ENCODE measurements around the gene HINT3.
"Not testable (repeated sequence)": the region's sequence is repeated elsewhere in the genome, so short reads cannot be mapped to it uniquely, and the experiment has no call there.

The HINT3 gene

DNA sequence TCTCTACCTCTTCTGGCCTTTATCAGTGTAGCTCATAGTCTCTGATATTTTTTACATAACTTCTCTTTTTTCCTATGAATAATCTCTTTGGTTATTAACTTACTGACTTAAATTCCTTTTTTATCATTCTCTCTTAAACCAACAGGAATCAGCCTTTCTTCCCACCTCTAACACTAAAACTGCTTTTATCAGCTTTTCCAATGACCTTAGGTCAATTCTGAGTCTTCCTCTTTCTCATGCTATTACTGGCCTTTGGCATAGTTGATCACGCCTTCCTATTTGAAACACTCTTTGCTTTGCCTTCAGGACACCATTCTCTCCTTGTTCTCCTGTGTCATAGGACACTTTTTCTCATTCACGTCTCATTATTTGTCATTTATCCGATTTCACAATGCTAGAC lies 8.1 kb upstream of the HINT3 start:
- no peak overlapping the region for H3K4me2 ChIP-seq
- H3K27ac ChIP-seq = no peak overlapping the region
- TF ChIP-seq Cebpa-rat (IDR thresholded peaks at IDR 0.05) = no peak
- no peaks in the 10 kb centered on the region for H3K27me3 ChIP-seq
- no peaks in the 10 kb centered on the region for H4K20me1 ChIP-seq
- H3K9ac ChIP-seq = no peak overlapping the region
- no peaks in the 10 kb centered on the region for H3K4me1 ChIP-seq
- no peaks in the 10 kb centered on the region for H3K36me3 ChIP-seq
- H3K9me3 ChIP-seq = 0 out of 2 replicates have a peak, but pooled peaks cover 6% of the 10 kb centered on the region
- no peak overlapping the region for H3K4me3 ChIP-seq

DNA sequence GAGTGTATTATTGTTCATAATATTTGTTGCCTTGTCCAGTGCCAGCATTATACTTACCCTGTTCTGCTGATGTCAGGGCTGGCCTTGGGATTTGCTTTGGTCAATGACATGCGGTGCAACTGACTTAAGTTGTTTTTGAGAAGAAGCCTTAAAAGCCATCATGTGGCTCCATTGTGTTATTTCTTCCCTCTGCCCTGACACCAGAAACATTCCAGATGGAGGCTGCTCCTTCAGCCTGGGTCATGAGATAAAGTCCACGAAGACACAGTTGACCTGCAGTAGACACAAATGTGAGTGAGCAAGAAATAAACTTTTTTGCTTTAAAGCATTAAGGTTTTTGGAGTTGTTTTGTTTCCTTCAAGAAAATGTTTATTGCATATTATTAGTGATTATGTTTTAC lies 7.5 kb upstream of the HINT3 start:
- no peak overlapping the region for H3K27ac ChIP-seq
- TF ChIP-seq Cebpa-rat (IDR thresholded peaks at IDR 0.05) = no peak
- H3K27me3 ChIP-seq = no peaks in the 10 kb centered on the region
- 0 out of 2 replicates have a peak, but pooled peaks cover 6% of the 10 kb centered on the region for H3K9me3 ChIP-seq
- no peak overlapping the region for H3K4me3 ChIP-seq
- no peak overlapping the region for H3K9ac ChIP-seq
- no peak overlapping the region for H3K4me2 ChIP-seq
- no peaks in the 10 kb centered on the region for H3K4me1 ChIP-seq
- no peaks in the 10 kb centered on the region for H3K36me3 ChIP-seq
- H4K20me1 ChIP-seq = no peaks in the 10 kb centered on the region

- Histone ChIP-seq H3K9me3 (0 out of 2 replicates have a peak, but pooled peaks cover 6% of the 10 kb centered on the region), H3K4me3 (no peak overlapping the region), H3K9ac (no peak overlapping the region), H4K20me1 (no peaks in the 10 kb centered on the region), H3K27me3 (no peaks in the 10 kb centered on the region), H3K4me2 (no peak overlapping the region), H3K4me1 (no peaks in the 10 kb centered on the region), H3K27ac (no peak overlapping the region), H3K36me3 (no peaks in the 10 kb centered on the region)
- no peak for TF ChIP-seq Cebpa-rat (IDR thresholded peaks at IDR 0.05)
Measured at GRCh38 chr6:125950293-125950692, 6.3 kb upstream of the HINT3 start.

DNA sequence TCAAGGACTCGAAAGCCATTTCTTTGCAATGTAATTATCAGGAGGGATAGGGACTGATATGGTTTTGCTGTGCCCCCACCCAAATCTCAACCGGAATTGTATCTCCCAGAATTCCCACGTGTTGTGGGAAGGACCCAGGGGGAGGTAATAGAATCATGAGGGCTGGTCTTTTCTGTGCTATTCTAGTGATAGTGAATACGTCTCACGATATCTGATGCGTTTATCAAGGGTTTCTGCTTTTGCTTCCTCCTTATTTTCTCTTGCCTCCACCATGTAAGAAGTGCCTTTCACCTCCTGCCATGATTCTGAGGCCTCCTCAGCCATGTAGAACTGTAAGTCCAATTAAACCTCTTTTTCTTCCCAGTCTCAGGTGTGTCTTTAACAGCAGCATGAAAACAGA lies 5.9 kb upstream of the HINT3 start:
- not testable (repeated sequence) for H3K4me3 ChIP-seq, H3K9me3 ChIP-seq, H3K27me3 ChIP-seq, H3K4me2 ChIP-seq, H3K36me3 ChIP-seq, H3K4me1 ChIP-seq, H3K27ac ChIP-seq, H3K9ac ChIP-seq, H4K20me1 ChIP-seq

- no peak overlapping the region for H3K9ac ChIP-seq
- no peaks in the 10 kb centered on the region for H3K36me3 ChIP-seq
- peaks cover 6% of the 10 kb centered on the region for H3K4me1 ChIP-seq
- H4K20me1 ChIP-seq = no peaks in the 10 kb centered on the region
- H3K4me3 ChIP-seq = no peak overlapping the region
- TF ChIP-seq Cebpa-rat (IDR thresholded peaks at IDR 0.05) = no peak
- 0 out of 2 replicates have a peak, but pooled peaks cover 6% of the 10 kb centered on the region for H3K9me3 ChIP-seq
- H3K4me2 ChIP-seq = no peak overlapping the region
- H3K27ac ChIP-seq = no peak overlapping the region
- H3K27me3 ChIP-seq = no peaks in the 10 kb centered on the region
Measured at GRCh38 chr6:125951323-125951722, 5.2 kb upstream of the HINT3 start.

DNA sequence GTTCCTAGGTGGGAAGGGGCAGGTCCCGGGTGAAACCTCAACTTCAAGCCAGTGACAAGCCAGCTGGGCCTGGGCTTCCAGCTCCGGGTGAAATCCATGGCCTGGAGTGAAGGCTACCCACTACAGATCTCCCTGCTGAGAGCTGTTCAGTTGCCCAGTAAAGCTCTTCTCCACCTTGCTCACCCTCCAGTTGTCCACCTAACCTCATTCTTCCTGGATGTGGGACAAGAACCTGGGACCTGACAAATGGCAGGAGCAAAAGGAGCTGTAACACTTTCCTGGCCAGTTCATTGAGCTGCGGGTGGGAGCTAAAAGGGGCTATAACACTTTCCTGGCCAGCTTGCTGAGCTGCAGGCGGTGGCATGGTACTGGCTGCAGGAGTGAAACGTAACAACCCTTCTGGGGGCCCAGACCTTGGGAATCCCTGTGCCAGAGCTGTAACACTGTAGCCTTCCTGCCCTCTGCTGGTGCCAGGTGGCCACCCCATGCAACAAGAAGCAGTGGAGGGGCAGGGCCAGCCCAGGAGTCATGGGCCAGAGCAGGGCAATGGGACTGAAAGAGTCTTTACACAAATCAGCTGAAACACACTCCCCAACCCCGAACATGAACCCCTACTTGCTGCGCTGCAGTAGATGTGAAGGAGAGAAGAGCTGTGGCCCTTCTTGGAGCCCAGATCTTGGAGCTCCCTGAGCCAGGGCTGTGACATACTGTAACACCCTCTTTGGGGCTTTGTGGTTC lies 3.6 kb upstream of the HINT3 start:
- no peak overlapping the region for H3K4me2 ChIP-seq
- H3K4me3 ChIP-seq = no peak overlapping the region
- H4K20me1 ChIP-seq = no peaks in the 10 kb centered on the region
- no peaks in the 10 kb centered on the region for H3K27me3 ChIP-seq
- H3K4me1 ChIP-seq = peaks cover 13% of the 10 kb centered on the region
- H3K9me3 ChIP-seq = 0 out of 2 replicates have a peak, but pooled peaks cover 6% of the 10 kb centered on the region
- TF ChIP-seq Cebpa-rat (IDR thresholded peaks at IDR 0.05) = no peak
- no peak overlapping the region for H3K27ac ChIP-seq
- no peaks in the 10 kb centered on the region for H3K36me3 ChIP-seq
- no peak overlapping the region for H3K9ac ChIP-seq

DNA sequence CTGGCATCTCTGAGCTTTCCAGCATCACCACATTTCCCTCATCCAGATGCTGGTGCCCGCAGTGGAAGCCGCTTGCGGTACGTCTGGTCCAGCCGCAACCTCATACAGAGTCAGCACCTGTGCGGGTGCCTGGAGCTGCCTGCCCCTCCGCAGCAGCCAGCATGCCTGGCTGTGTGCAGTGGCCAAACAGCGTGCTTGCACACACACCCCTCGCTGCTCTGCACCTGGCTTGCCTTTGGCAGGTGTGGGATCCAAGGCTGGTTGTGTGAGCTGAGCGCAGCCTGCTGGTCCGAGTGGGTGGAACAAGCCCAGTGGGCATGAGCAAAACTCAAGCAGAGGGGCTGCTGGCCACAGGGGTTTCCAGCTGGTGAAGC lies 3.1 kb upstream of the HINT3 start:
- no peak overlapping the region for H3K4me2 ChIP-seq

GRCh38 chr6:125954735-125955339 lies 1.7 kb upstream of the HINT3 start:
- peaks cover 10% of the 10 kb centered on the region; the same call in 1 of the 2 replicates for H3K36me3 ChIP-seq
- H3K9ac ChIP-seq = no peak overlapping the region
- no peak for TF ChIP-seq Cebpa-rat (IDR thresholded peaks at IDR 0.05)
- no peak overlapping the region for H3K4me2 ChIP-seq
- H3K4me3 ChIP-seq = no peak overlapping the region
- H3K27me3 ChIP-seq = no peaks in the 10 kb centered on the region
- peaks cover 23% of the 10 kb centered on the region for H3K4me1 ChIP-seq
- H3K9me3 ChIP-seq = 0 out of 2 replicates have a peak, but pooled peaks cover 6% of the 10 kb centered on the region
- no peak overlapping the region for H3K27ac ChIP-seq
- H4K20me1 ChIP-seq = peaks cover 6% of the 10 kb centered on the region; the same call in 1 of the 2 replicates

More for the DNA sequence above, 3.1 kb upstream of the HINT3 start:
- Histone ChIP-seq H3K27me3 (no peaks in the 10 kb centered on the region), H4K20me1 (no peaks in the 10 kb centered on the region), H3K9me3 (0 out of 2 replicates have a peak, but pooled peaks cover 6% of the 10 kb centered on the region), H3K4me1 (peaks cover 18% of the 10 kb centered on the region), H3K27ac (no peak overlapping the region), H3K9ac (no peak overlapping the region), H3K36me3 (no peaks in the 10 kb centered on the region), H3K4me3 (no peak overlapping the region)
- no peak for TF ChIP-seq Cebpa-rat (IDR thresholded peaks at IDR 0.05)

DNA sequence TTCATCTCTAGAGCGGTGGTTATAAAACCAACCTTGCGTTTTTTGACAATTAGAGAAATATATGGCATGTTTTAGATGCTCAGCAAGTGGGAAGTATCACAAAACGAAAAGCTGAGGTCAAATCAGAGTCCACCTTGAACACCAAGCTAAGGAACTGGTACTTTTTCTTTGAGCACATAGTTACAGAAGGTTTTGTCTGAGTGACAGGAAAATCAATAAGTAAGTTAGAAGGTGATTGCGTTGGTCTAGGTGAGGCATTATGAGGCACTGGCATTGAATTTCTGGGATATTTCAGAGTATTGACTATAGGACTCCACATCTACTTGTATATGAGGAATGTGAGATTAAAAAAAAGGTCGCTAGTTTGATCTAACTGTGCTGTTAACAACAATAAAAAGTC lies 597 bp upstream of the HINT3 start:
- Histone ChIP-seq H3K27me3 (no peaks in the 10 kb centered on the region), H4K20me1 (peaks cover 8% of the 10 kb centered on the region; the same call in 1 of the 2 replicates), H3K9me3 (0 out of 2 replicates have a peak, but pooled peaks cover 6% of the 10 kb centered on the region), H3K4me1 (peaks cover 23% of the 10 kb centered on the region), H3K36me3 (peaks cover 14% of the 10 kb centered on the region), H3K9ac (0 out of 2 replicates have a peak overlapping the region, but pooled peaks have one; percentile 89), H3K4me3 (peak overlapping the region; percentile 86), H3K4me2 (peak overlapping the region; percentile 70), H3K27ac (no peak overlapping the region)
- no peak for TF ChIP-seq Cebpa-rat (IDR thresholded peaks at IDR 0.05)

DNA sequence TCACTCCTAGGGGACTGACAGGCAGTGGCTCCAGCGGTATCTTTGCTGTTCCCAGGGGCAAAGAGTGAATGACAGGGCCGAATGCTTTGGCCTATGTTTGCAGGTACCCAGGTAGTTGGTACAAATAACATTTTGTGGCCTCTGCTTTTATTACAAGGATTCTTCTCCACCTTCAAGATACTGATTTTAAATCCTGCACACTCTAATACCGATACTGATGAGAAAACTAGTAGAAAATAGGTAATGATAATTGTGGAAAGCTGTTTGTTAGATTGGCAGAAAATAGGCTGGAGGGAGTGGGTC lies 772 bp downstream of the HINT3 start:
- Histone ChIP-seq H4K20me1 (peaks cover 8% of the 10 kb centered on the region; the same call in 1 of the 2 replicates), H3K27me3 (no peaks in the 10 kb centered on the region), H3K9ac (peak overlapping the region; percentile 89), H3K27ac (peak overlapping the region; percentile 91), H3K4me2 (peak overlapping the region; percentile 86), H3K4me1 (peaks cover 23% of the 10 kb centered on the region), H3K36me3 (peaks cover 23% of the 10 kb centered on the region), H3K9me3 (0 out of 2 replicates have a peak, but pooled peaks cover 6% of the 10 kb centered on the region), H3K4me3 (peak overlapping the region; percentile 86)
- no peak for TF ChIP-seq Cebpa-rat (IDR thresholded peaks at IDR 0.05)

All from BLaER1 (cell line).